GM12878 (cell line): ENCODE measurements around the gene MRPL28. TPM values are rescaled to one million over a fixed set of nuclear protein-coding genes. Genes with fewer than 3 reads are reported as not detected.

ENCODE experiments used
- ATAC-seq: fragments of 200-7000 bp; cut with Tn5 transposase; 3 replicates; pipeline ENCODE4 v1.9.1; 2020; ENCODE audit warnings: mild to moderate bottlenecking, moderate library complexity
- BruUV-seq: library from RNA; stranded (reverse); fragments of 400-500 nt; replicated peaks from 2 replicates; lab custom pipeline; 2021; lab: Mats Ljungman, UMichigan
- CTCF ChIA-PET: fragments of 300-600 bp; sonication (Branson Sonifier 250); formaldehyde crosslinking; extraction: SDS; loops from one replicate; lab custom pipeline; 2021; ENCODE audit warnings: inconsistent platforms; lab: Yijun Ruan, JAX
- POLR2A ChIA-PET: fragments of 350-600 bp; formaldehyde crosslinking; extraction: SDS; loops from one replicate; lab custom pipeline; 2021; ENCODE audit warnings: inconsistent platforms; lab: Charles Lee
- RAD21 ChIA-PET: fragments of 300-600 bp; sonication (Branson Sonifier 250); formaldehyde crosslinking; loops from one replicate; lab custom pipeline; 2023; ENCODE audit warnings: antibody characterized with exemption; ENCODE audit not compliant: unreplicated experiment; lab: Charles Lee
- SMC1A ChIA-PET: fragments of 300-600 bp; sonication (Branson Sonifier 250); formaldehyde crosslinking; loops from one replicate; lab custom pipeline; 2023; ENCODE audit not compliant: unreplicated experiment, uncharacterized antibody; lab: Charles Lee
- DNase-seq: peaks from one replicate; pipeline ENCODE4 v3.0.0-alpha.2; 2011; ENCODE audit warnings: low read depth, low spot score
- FAIRE-seq: peaks from 3 replicates; lab custom pipeline; 2011; peaks lifted over from hg19 to GRCh38; lab: Jason Lieb, UNC
- H2AFZ ChIP-seq: 2 replicates; pipeline ENCODE4 v1.6.0; 2011; ENCODE audit warnings: low read depth, low read length, control low read depth; ENCODE audit not compliant: control insufficient read depth
- H3K27ac ChIP-seq: 2 replicates; pipeline ENCODE4 v1.5.1; 2011; ENCODE audit warnings: control low read depth; ENCODE audit not compliant: control insufficient read depth, insufficient read depth
- H3K27me3 ChIP-seq, 2 experiments: replicated peaks in 1 of 2; 2 replicates each; pipeline versions ENCODE4 v1.6.0 to v1.6.1; 2011; ENCODE audit warnings: low read length in 1 of 2; ENCODE audit not compliant: control insufficient read depth in 2 of 2, insufficient read depth in 2 of 2
- H3K36me3 ChIP-seq, 2 experiments: 2 replicates each; pipeline ENCODE4 v1.5.1; 2011; ENCODE audit warnings: low read length in 1 of 2; ENCODE audit not compliant: control insufficient read depth in 2 of 2, insufficient read depth in 2 of 2
- H3K4me1 ChIP-seq: 2 replicates; pipeline ENCODE4 v1.6.1; 2011; ENCODE audit warnings: mild to moderate bottlenecking, low read length, moderate library complexity, mixed read lengths; ENCODE audit not compliant: control insufficient read depth, insufficient read depth
- H3K4me2 ChIP-seq: 2 replicates; pipeline ENCODE4 v1.6.0; 2011; ENCODE audit warnings: control low read depth; ENCODE audit not compliant: control insufficient read depth, insufficient read depth
- H3K4me3 ChIP-seq: fragments of 200-600 bp; sonication (generic); 2 replicates; pipeline ENCODE4 v1.5.1; 2016
- H3K79me2 ChIP-seq: 2 replicates; pipeline ENCODE4 v1.6.0; 2011; ENCODE audit warnings: low read length; ENCODE audit not compliant: control insufficient read depth, insufficient read depth
- H3K9ac ChIP-seq: 2 replicates; pipeline ENCODE4 v1.8.0; 2011; ENCODE audit warnings: low read length, control low read depth, mixed read lengths; ENCODE audit not compliant: control insufficient read depth, insufficient read depth
- H3K9me3 ChIP-seq: replicated peaks from 3 replicates; pipeline ENCODE4 v1.5.1; 2011; ENCODE audit warnings: mild to moderate bottlenecking, low read length; ENCODE audit not compliant: control insufficient read depth, insufficient read depth
- H4K20me1 ChIP-seq: 2 replicates; pipeline ENCODE4 v1.6.0; 2011; ENCODE audit not compliant: control insufficient read depth, insufficient read depth
- E2F4 ChIP-seq: IDR thresholded peaks from 2 replicates; pipeline ENCODE4 v1.6.1; 2012; ENCODE audit warnings: low read depth, low read length, improper control_type of control experiment
- ELK1 ChIP-seq: IDR thresholded peaks from 2 replicates; pipeline ENCODE4 v1.6.1; 2012; ENCODE audit warnings: low read depth, low read length, improper control_type of control experiment
- ESRRA ChIP-seq: IDR thresholded peaks from 2 replicates; pipeline ENCODE4 v1.6.1; 2012; ENCODE audit warnings: mild to moderate bottlenecking, low read length, improper control_type of control experiment
- GATAD2B ChIP-seq: fragments of 450-650 bp; conservative IDR thresholded peaks from 2 replicates; pipeline ENCODE4 v1.6.1; 2017; ENCODE audit warnings: low read depth, mild to moderate bottlenecking, moderate library complexity
- HDAC6 ChIP-seq: fragments of 200-600 bp; sonication (generic); IDR thresholded peaks from one replicate; pipeline ENCODE4 v1.8.0; 2017; ENCODE audit warnings: antibody characterized with exemption; ENCODE audit not compliant: unreplicated experiment
- HDGF ChIP-seq: fragments of 450-650 bp; IDR thresholded peaks from 2 replicates; pipeline ENCODE4 v1.6.1; 2016; ENCODE audit warnings: antibody characterized with exemption
- JUNB ChIP-seq: IDR thresholded peaks from 2 replicates; pipeline ENCODE4 v1.6.1; 2016; ENCODE audit warnings: antibody characterized with exemption, mild to moderate bottlenecking
- JUND ChIP-seq: IDR thresholded peaks from 2 replicates; pipeline ENCODE4 v1.6.1; 2012; ENCODE audit warnings: low read depth, mild to moderate bottlenecking, low read length, improper control_type of control experiment, moderate library complexity
- NR2C2 ChIP-seq: IDR thresholded peaks from 2 replicates; pipeline ENCODE4 v1.6.1; 2011; ENCODE audit warnings: borderline replicate concordance, low read depth; ENCODE audit not compliant: control insufficient read depth, insufficient read length
- NRF1 ChIP-seq: conservative IDR thresholded peaks from 2 replicates; pipeline ENCODE4 v1.6.1; 2011; ENCODE audit warnings: mild to moderate bottlenecking, low read depth, low read length, improper control_type of control experiment
- REST ChIP-seq: IDR thresholded peaks from 2 replicates; pipeline ENCODE4 v1.6.1; 2012; ENCODE audit warnings: mild to moderate bottlenecking, low read depth, low read length
- SIN3A ChIP-seq: IDR thresholded peaks from 2 replicates; pipeline ENCODE4 v1.6.1; 2012; ENCODE audit warnings: low read depth, low read length, improper control_type of control experiment
- SMAD5 ChIP-seq: IDR thresholded peaks from 2 replicates; pipeline ENCODE4 v1.6.1; 2016; ENCODE audit warnings: antibody characterized with exemption, low read depth
- SMARCA5 ChIP-seq: fragments of 450-650 bp; IDR thresholded peaks from 2 replicates; pipeline ENCODE4 v1.6.1; 2017; ENCODE audit warnings: mild to moderate bottlenecking
- SREBF2 ChIP-seq: IDR thresholded peaks from 2 replicates; pipeline ENCODE4 v1.6.1; 2012; ENCODE audit warnings: mild to moderate bottlenecking, low read length
- STAT1 ChIP-seq: fragments of 450-650 bp; conservative IDR thresholded peaks from 2 replicates; pipeline ENCODE4 v1.6.1; 2014; ENCODE audit warnings: antibody characterized with exemption, mild to moderate bottlenecking
- TAF1 ChIP-seq: IDR thresholded peaks from 2 replicates; pipeline ENCODE4 v1.6.1; 2011; ENCODE audit warnings: mild to moderate bottlenecking, low read depth, low read length, borderline replicate concordance
- USF2 ChIP-seq: IDR thresholded peaks from 2 replicates; pipeline ENCODE4 v1.6.1; 2011; ENCODE audit warnings: low read depth, low read length, improper control_type of control experiment, borderline replicate concordance
- WGBS: methylation state at CpG from one replicate; pipeline ENCODE4 v1.1.6; 2016; ENCODE audit warnings: low lambda C conversion rate; ENCODE audit not compliant: insufficient replicate concordance, insufficient coverage; ENCODE audit errors: missing lambda C conversion rate; 5-methylcytosine and 5-hydroxymethylcytosine counted together
- in situ Hi-C: fragments of 300-500 bp; cut with MboI; formaldehyde crosslinking; loops from 9 replicates; pipeline ENCODE4 v1.14.3; 2018; ENCODE audit warnings: mixed read lengths
- intact Hi-C: fragments of 100-400 bp; cut with micrococcal nuclease; formaldehyde crosslinking; loops from one replicate; pipeline ENCODE4 v1.14.2; 2022; ENCODE audit not compliant: unreplicated experiment
- polyA plus RNA-seq, 11 experiments: library from polyadenylated mRNA; depleted of rRNA in 4 of 11; unstranded in 6 of 11; stranded (reverse) in 5 of 11; fragments of >200 nt; fragmentation: Nextera tagmentation in 4 of 11; fragmentation: Illumina TruSeq in 1 of 11; extraction: Ambion mirVana in 4 of 11; extraction: Trizol in 1 of 11; gene quantifications; 1 replicate in 1 of 11; 2 replicates in 10 of 11; pipeline versions ENCODE4 v1.2.1 to v1.2.3, GENCODE V29; 2011 to 2016; ENCODE audit warnings: inconsistent platforms in 2 of 11, missing spikeins in 2 of 11, low read depth in 1 of 11
- total RNA-seq, 4 experiments: library from RNA; depleted of rRNA in 3 of 4; stranded (reverse); fragments of >200 nt in 3 of 4; fragmentation: Illumina TruSeq in 1 of 4; extraction: Trizol in 1 of 4; gene quantifications; 2 replicates each; pipeline versions ENCODE4 v1.2.1 to v1.2.3, GENCODE V29; 2013 to 2021

Gene MRPL28
- total and polyA plus RNA-seq, 10 of the 15 experiments (the other 5 are each of a cell fraction or from before 2014, with no cell fraction given) = 1.6 to 185 (median 110) TPM

- no peaks in the 10 kb centered on the region for H4K20me1 ChIP-seq
- no peak for FAIRE-seq
- BruUV-seq = no TSS peak
- H3K79me2 ChIP-seq = peaks cover 4% of the 10 kb centered on the region
- no peaks in the 10 kb centered on the region for H3K27me3 ChIP-seq
- TF ChIP-seq JUND (no peak), E2F4 (no peak), SMARCA5 (no peak), HDAC6 (no peak), SREBF2 (no peak), GATAD2B (no peak), ELK1 (no peak), NRF1 (no peak), ESRRA (no peak), USF2 (no peak), REST (no peak), NR2C2 (no peak), STAT1 (no peak), HDGF (no peak), SMAD5 (no peak), SIN3A (no peak), JUNB (no peak), TAF1 (no peak)
- TF ChIP-seq, all 136 proteins: peak for 0
- Histone ChIP-seq H2AFZ (no peak overlapping the region), H3K36me3 (peaks cover 3 to 19% of the 10 kb centered on the region in 2 experiments; a peak in 3 of 4 replicates), H3K9ac (no peak overlapping the region), H3K27ac (no peak overlapping the region), H3K4me2 (no peak overlapping the region), H3K9me3 (no peaks in the 10 kb centered on the region), H3K4me1 (peaks cover 4% of the 10 kb centered on the region; the same call in 1 of the 2 replicates), H3K4me3 (no peak overlapping the region)
- intact Hi-C loops = no loop called here
- no peak for ATAC-seq
- DNase-seq = no peak
- ChIA-PET SMC1A (no interaction called here), POLR2A (interaction anchor here (0.5 to 3.0 kb wide), 2 partner anchors 9 to 130 kb away, joined by 4 to 22 read pairs; partner anchors contain the start of gene PGAP6), CTCF (no interaction called here), RAD21 (no interaction called here)
- in situ Hi-C loops = no loop called here
- WGBS = 85% methylated on average over 19 of the region's 19 CpGs
Measured at GRCh38 chr16:372302-372983, 2.1 kb upstream of the MRPL28 start.
